GM12864 (cell line): ENCODE measurements around the gene NUDT8.
"Not testable (repeated sequence)": the region's sequence is repeated elsewhere in the genome, so short reads cannot be mapped to it uniquely, and the experiment has no call there.

Experiments
- DNase-seq: peaks from one replicate; pipeline ENCODE4 v3.0.0-alpha.2; 2011; ENCODE audit warnings: low read depth
- H3K4me3 ChIP-seq: 2 replicates; pipeline ENCODE4 v1.5.1; 2011; ENCODE audit warnings: mild to moderate bottlenecking, low read depth, low read length, control low read depth
- TF ChIP-seq, protein P1 (sequence below): IDR thresholded peaks from 2 replicates; pipeline ENCODE4 v1.5.1; 2011; ENCODE audit warnings: low read depth, mild to moderate bottlenecking, moderate library complexity, low read length, control low read depth, inconsistent platforms; ENCODE audit errors: missing control alignments

Gene NUDT8

DNA sequence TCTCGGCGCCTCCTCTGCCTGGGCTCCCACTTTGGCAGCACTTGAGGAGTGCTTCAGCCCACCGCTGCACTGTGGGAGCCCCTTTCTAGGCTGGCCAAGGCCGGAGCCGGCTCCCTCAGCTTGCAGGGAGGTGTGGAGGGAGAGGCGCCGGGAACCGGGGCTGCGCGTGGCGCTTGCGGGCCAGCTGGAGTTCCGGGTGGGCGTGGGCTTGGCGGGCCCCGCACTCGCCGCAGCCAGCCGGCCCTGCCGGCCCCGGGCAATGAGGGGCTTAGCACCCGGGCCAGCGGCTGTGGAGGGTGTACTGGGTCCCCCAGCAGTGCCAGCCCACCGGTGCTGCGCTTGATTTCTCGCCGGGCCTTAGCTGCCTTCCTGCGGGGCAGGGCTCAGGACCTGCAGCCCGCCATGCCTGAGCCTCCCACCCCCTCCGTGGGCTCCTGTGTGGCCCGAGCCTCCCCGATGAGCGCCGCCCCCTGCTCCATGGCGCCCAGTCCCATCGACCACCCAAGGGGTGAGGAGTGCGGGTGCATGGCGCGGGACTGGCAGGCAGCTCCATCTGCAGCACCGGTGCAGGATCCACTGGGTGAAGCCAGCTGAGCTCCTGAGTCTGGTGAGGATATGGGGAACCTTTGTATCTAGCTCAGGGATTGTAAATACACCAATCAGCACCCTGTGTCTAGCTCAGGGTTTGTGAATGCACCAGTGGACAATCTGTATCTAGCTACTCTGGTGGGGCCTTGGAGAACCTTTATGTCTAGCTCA is 10.7 kb downstream of the NUDT8 start:
- H3K4me3 ChIP-seq: not testable (repeated sequence)

DNA sequence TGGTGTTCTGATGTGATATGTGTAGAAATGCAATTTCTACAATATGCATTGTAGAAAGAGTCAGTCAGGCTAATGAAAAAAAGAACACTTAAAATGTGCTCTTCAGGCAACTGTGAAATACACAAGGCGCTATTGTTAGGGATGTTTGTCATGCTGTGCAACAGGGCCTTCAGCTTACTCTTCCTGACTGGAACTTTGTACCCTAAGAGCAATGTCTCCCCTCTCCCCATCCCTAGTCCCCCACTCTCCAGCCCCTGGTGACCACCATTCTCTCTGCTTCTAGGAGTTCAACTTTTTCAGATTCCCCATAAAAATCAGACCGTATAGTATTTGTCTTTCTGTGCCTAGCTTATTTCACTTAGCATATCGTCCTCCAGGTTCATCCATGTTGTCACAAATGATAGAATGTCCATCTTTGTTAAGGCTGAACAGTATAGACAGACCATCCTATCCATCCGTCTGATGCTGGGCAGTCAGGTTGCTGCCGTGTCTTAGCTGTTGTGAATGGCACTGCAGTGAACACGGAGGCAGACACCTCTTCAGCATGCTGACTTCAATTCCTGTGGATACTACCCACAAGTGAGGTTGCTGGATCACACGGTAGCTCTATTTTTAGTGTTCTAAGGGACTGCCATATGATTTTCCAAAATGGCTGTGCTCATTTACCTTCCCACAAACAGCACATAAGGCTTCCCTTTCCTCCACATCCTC is 12.3 kb downstream of the NUDT8 start:
- DNase-seq: no peak
- TF ChIP-seq, protein P1, sequence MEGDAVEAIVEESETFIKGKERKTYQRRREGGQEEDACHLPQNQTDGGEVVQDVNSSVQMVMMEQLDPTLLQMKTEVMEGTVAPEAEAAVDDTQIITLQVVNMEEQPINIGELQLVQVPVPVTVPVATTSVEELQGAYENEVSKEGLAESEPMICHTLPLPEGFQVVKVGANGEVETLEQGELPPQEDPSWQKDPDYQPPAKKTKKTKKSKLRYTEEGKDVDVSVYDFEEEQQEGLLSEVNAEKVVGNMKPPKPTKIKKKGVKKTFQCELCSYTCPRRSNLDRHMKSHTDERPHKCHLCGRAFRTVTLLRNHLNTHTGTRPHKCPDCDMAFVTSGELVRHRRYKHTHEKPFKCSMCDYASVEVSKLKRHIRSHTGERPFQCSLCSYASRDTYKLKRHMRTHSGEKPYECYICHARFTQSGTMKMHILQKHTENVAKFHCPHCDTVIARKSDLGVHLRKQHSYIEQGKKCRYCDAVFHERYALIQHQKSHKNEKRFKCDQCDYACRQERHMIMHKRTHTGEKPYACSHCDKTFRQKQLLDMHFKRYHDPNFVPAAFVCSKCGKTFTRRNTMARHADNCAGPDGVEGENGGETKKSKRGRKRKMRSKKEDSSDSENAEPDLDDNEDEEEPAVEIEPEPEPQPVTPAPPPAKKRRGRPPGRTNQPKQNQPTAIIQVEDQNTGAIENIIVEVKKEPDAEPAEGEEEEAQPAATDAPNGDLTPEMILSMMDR: no peak
- H3K4me3 ChIP-seq: no peak overlapping the region

More for the DNA sequence above, 10.7 kb downstream of the NUDT8 start:
- DNase-seq: not testable (repeated sequence)

DNA sequence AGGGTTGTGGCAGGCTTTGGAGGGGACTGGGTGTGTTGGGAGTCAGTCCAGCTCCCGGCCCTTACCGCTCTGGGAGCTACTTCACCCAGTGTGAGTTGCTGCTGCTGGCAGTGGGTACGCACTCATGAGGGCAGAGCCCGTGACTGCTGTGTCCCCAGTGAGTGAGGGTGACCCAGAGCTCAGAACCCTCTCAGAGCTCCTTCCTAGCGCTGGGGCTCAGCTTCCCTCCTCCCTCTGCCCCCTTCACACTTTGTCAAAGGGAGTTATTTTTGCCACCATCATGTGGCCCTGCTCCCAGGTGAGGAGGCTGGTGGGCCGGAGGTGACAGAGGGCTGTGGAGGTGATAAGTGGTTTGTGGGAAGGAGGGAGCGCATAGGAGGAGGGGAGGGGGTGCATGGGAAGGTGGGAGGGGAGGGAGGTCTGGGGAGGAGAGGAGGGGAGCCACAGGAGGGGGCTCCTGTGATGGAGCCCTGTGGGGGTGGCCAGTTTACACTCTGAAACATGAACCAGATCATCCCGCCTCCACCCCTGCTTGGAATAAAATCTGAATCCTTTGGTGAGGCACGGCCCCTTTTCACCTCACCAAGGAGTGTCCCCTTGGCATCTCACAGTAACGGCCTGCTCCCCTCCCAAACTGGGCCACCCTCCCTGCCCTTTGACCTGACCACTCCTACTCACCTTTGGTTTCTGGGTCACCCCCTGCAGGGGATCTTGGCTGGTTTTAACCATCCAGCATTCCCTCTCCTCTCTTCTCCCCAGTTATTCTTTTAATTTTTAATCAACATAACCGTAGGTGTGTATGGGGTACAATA is 13.1 kb downstream of the NUDT8 start:
- no peak overlapping the region for H3K4me3 ChIP-seq
- no peak for DNase-seq
- TF ChIP-seq, protein P1: no peak

DNA sequence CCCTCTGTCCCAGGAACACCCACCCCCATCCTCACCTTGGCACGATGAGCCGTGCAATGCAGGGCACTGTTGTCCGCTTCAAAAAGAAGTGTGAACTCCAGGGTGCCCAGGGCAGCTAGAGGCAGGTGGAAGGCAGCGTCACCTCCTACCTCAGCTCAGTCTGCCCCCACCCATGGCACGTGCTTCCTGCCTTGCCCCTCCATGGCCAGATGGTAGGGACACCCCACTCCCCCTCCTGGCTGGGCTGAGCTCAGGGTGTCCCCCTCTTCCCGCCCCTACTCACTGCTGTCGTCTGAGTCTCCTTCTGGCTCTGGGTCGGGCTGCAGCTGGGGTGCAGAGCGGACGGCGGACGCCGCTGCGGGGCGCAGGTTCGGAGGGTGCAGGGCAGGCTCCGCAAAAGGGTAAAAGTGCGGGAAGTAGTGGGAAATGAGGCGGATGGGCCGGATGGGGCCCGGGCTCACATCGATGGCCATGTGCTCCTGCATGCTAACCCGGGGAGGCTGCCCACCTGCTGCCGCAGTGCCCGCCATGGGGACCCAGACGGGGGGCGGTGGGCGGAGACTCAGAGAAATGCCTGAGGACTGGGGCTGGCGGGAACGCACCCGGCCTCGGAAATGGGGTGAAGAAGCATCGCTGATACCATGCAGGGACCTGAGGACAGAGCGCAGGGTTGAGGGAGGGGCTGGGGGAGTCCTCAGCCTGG is 13.9 kb downstream of the NUDT8 start:
- TF ChIP-seq, protein P1: no peak
- H3K4me3 ChIP-seq: no peak overlapping the region
- DNase-seq: no peak

DNA sequence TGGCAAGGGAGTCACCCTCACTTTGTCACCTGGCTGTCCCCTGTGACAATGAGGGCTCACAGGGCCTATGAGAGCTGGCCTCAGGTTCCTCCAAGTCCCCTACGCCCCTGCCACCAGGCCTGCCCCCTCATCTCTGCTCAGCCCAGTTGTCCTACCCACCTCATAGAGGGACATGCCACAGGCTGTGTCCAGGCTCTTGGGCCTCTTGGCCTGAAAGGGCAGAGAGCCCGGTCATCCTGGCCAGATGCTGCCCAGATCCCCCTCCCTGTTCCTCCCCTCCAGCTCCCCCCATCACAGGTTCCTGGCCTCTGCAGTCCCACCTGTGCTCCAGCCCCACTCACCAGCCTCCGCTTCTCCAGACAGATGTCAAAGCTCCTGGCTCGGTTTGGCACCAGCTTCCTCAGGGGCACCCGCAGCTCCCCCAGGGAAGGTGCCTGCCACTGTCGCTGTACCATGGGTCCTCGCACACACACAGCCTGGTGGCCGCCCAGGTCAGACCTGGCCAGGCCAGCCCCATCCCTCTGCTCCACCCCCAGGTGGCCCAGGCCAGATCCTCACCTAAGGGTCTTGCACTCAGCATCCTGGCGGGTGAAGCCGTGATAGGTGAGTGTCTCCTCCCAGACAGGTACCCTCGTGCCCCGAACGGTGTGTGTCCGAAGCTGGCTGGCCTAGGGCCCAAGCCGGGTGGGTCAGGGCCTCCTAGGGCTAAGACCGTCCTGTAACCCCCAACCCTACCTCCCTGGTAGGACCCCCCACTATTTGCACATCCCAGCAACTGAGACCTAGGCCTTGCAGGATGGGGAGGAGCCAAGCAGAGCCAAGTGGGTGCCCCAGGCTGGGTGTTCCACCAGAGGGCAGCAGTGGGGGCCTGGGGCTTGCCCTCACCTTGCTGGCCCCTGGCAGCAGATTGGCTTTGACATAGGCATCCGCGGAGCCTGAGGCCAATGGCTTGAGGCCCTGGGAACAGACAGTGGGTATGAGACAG is 14.7 kb downstream of the NUDT8 start:
- H3K4me3 ChIP-seq: peak overlapping the region; percentile 29; the same call in 1 of the 2 replicates
- TF ChIP-seq, protein P1: peak; percentile 80
- DNase-seq: no peak

DNA sequence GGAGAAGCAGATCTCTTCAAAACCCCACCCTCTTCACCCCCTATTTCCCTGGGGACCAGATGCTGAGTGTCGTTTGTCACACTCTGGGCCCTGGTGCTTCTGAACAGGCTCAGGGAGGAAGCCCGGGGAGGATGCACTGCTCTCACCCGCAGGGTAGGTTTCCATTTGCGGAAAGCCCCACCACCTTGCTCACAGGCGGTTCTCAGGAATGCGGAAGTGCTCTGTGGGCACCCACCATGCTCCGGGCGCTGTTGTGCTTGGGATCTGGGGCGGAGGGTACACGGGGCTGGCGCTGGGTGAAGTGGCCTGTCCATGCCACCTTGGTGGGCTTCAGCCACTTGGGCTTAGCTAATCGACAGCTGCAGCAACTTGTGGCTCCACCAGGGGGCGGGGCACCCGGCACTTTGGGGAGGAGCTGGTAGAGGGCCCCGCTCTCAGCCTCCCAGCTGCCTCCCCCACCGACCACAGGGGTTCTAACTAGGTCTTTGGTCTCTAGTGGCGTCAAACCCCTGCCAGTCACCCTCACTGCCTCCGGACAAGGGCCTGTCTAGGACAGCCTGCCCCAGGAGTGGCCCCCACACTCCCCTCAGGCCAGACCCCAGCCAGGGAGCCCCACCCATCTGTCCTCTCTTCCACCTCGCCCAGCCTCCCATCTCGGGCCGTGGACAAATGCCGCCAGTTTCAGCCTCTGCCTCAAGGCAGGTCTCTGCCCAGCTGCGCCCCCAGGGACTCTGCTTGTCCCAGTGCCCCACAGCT is 15.6 kb downstream of the NUDT8 start:
- DNase-seq: peak; percentile 90
- peak overlapping the region; percentile 29 for H3K4me3 ChIP-seq

More for the DNA sequence above, 15.6 kb downstream of the NUDT8 start:
- TF ChIP-seq, protein P1: peak; percentile 51
